Measurements from ENCODE around the gene RYR2.

RYR2 gene

GRCh38 chr1:237672748-237673147, 630.8 kb downstream of the RYR2 start:
- DNase-seq (ENCODE audit: low read depth), result no peak

DNA sequence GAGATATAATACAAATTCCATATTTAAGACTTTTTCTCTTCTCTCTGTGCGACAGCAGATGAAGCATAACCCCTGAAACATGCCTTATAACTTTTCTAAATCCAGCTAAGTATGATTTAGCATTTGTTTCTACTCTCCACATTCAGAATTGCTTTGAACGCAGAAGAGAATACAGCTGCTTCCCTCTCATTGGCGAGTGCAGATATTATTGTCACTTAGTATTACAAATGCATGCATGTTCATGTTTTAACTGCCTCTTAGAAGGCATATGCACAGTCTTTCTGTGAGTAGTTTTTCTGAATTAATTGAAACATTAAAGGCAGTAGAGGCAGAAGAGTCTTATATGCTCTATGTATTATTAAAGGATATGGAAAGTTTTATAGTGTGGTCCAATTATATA, 631.6 kb downstream of the RYR2 start:
- DNase-seq (ENCODE audit: low read depth), result no peak

- DNase-seq (ENCODE audit: low read depth), result no peak
Measured at GRCh38 chr1:237677979-237678378, 636.0 kb downstream of the RYR2 start.

- DNase-seq (ENCODE audit: low read depth), result no peak
Measured at GRCh38 chr1:237679687-237680086, 637.7 kb downstream of the RYR2 start.

GRCh38 chr1:237681210-237681609, 639.2 kb downstream of the RYR2 start:
- no peak for DNase-seq (ENCODE audit: low read depth)

GRCh38 chr1:237684236-237684635, 642.3 kb downstream of the RYR2 start:
- no peak for DNase-seq (ENCODE audit: low read depth)

- no peak for DNase-seq (ENCODE audit: low read depth)
Measured at GRCh38 chr1:237685551-237685950, 643.6 kb downstream of the RYR2 start.

DNA sequence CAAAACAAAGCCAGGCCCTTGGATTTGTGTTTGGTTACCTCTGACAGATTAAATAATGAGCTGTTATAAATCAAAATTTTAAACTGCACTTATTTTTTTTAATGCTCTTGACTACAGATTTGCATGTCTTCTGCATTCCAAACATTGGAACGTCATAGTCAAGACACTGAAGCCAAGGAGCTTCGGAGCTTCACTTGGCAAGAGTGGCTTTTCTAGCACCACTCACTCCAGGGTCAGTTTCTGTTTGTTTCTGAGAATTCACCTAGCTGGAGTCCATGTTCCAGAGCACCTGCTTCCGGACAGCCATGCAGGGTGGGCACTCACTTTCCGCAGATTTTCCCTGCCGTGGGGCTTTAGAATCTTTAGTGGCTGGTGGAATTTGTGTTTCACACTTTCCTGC, 645.8 kb downstream of the RYR2 start:
- DNase-seq (ENCODE audit: low read depth), result no peak

GRCh38 chr1:237690656-237691055, 648.7 kb downstream of the RYR2 start:
- DNase-seq (ENCODE audit: low read depth), result no peak

DNA sequence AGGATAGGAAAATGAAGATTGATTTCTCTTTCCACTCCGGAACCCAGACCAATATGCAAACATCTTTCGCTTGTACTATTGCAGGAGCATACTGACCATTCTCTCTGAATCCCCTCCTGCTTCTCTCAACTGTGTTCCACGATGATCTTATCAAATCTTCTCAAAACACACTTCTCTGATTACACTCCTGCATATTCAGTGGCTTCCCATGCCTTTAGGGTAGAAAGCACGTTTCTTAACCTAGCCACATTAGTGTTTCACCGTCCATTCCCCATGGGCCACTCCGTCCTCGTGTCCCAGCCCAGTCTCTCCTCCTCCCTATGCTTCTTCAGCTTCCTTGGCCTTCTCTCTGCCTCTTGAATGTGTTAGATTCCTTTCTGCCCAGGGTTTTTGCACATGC, 650.3 kb downstream of the RYR2 start:
- no peak for DNase-seq (ENCODE audit: low read depth)

GRCh38 chr1:237695878-237696277, 653.9 kb downstream of the RYR2 start:
- DNase-seq (ENCODE audit: low read depth), result no peak

GRCh38 chr1:237700181-237700580, 658.2 kb downstream of the RYR2 start:
- DNase-seq (ENCODE audit: low read depth), result no peak

DNA sequence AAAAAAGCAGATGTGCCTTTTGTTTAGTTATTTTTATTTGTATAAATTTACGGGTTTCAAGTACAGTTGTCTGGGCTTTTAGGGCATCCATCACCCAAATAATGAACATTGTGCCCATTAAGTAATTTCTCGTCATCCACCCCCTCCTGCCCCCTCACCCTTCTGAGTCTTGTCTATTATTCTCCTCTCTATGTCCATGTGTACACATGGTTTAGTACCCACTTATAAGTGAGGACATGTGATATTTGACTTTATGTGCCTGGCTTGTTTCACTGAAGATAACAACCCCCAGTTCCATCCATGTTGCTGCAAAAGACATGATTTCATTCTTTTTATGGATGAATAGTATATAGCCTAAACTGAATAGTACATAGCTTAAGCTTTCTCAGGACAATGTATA, 659.5 kb downstream of the RYR2 start:
- no peak for DNase-seq (ENCODE audit: low read depth)

DNA sequence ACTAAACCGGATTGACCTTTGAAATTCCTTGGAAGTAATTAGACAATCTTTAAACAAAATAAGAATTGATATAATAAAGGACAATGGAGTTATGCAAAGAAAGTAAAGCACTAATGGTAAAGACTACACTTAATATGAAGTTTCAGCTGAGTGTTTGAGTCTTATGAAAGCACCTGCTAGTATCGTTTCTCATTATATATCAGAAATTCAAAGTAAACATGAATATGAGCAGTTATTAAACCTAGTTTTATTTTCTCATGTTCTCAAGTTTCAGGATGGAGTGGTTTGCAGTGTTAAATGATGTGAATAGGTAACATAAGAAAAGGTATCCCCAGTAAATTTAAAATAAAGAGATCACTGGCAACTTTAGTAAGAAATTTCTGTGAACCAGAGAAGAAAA, 660.2 kb downstream of the RYR2 start:
- DNase-seq (ENCODE audit: low read depth), result no peak

DNA sequence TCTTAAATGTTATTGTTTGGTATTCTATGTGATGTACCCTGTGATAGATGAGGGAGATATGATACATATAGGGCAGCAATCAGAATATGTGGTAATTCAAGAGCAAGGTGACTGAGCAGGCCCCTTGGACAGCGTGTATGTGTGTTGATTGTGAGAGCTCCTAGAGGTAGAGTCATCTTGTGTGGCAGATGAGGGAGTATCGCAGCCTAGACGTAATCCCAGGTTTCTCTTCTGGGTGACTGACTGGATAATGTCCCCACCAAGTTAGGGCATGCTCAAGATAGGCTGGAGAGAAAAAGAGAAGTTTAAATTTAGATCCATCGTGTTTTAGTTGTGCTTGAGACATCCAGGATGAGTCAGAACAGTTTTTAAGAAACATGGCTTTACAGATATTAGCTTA, 663.5 kb downstream of the RYR2 start:
- no peak for DNase-seq (ENCODE audit: low read depth)

DNA sequence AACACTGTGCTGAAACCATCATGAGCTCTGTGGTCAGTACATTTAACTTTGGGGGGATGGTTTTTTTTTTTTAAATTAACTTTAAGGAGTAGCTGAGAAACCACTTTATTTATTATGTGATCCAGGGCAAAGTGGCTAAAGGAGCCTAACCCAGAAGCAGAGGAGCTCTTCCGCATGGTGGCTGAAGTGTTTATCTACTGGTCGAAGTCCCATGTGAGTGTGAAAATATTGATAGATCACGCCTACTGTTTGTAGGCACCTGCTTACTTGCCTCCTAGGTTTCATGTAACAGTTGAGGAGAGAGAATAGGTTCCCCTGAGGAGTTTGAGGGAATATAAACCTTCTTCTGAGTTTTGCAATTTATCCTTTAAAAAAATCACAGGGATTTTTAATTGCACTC, 667.4 kb downstream of the RYR2 start:
- DNase-seq (ENCODE audit: low read depth), result no peak

GRCh38 chr1:237711281-237711680, 669.3 kb downstream of the RYR2 start:
- no peak for DNase-seq (ENCODE audit: low read depth)

DNA sequence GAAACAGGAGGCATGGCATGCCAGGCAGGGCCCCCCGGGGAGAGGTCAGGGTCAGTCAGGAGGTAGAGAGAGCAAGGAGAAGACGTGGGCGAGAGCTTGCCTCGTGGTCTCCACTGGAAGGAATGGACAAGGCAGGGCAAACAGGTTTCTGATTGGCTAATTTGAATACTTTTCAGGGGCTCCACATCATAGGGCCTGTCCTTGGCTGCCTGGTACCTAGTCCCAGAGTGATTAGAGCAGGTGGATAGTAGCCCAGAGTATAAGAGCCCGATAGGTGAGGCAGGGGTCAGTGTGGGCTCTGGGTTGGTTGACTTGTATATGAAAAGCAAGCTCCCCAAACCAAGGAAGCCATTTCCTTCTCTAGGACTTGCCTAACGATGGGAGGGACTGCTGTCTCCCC, 670.1 kb downstream of the RYR2 start:
- no peak for DNase-seq (ENCODE audit: low read depth)

GRCh38 chr1:237712586-237713157, 670.7 kb downstream of the RYR2 start:
- no peak for DNase-seq (ENCODE audit: low read depth)

DNA sequence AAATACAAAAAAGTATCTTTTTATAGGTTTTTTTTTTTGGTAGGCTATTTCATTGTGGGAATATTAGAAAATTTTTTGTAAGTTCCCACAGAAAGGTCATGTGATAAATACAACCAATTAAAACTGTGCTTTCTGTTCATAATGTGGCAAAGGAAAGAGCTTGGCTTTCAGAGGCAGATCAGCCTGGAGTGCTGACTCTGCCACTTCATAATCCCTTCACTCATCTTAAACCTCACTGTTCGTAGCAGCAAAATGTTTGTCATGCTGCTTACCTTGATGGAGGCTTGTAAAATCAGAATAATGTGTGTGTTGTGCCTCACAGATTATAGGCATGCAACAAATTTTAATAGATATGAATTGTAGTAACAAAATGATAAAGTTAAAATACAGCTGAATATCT, 671.9 kb downstream of the RYR2 start:
- DNase-seq (ENCODE audit: low read depth), result no peak

DNA sequence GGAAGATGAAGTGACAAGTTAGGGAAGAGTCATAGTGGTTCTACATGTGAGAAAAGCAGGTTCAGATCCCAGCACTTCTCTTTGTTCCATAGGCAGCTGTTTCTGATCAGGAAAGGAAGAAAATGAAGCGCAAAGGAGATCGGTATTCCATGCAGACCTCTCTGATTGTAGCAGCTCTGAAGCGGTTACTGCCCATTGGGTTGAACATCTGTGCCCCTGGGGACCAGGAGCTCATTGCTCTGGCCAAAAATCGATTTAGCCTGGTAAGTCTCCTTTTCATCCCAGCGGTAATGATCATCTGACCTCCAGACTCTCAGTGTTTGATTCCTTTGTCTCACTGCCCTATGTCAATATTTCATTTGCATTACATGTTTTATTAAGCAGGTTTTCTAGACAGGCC, 675.1 kb downstream of the RYR2 start:
- DNase-seq (ENCODE audit: low read depth), result no peak

GRCh38 chr1:237730826-237731350, 688.9 kb downstream of the RYR2 start:
- no peak for DNase-seq (ENCODE audit: low read depth)

DNA sequence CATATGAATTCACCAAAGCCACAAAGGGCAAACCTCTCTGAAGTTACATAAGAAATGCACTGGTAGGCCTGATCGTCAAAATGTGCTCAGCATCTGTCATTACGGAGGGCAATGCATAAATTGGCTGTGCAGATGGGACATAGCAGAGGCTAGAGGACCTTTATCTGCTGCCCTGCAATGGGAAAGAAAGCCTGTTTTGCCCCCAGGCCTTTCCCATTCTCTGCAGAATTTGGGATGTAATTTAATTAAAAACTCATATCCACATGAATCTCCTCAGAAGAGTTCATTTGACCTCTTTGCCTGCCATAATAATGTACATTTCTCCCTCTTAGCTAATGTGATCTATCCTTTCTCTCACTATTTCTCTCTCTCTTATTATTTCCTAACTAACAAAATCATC, 690.7 kb downstream of the RYR2 start:
- no peak for DNase-seq (ENCODE audit: low read depth)

DNA sequence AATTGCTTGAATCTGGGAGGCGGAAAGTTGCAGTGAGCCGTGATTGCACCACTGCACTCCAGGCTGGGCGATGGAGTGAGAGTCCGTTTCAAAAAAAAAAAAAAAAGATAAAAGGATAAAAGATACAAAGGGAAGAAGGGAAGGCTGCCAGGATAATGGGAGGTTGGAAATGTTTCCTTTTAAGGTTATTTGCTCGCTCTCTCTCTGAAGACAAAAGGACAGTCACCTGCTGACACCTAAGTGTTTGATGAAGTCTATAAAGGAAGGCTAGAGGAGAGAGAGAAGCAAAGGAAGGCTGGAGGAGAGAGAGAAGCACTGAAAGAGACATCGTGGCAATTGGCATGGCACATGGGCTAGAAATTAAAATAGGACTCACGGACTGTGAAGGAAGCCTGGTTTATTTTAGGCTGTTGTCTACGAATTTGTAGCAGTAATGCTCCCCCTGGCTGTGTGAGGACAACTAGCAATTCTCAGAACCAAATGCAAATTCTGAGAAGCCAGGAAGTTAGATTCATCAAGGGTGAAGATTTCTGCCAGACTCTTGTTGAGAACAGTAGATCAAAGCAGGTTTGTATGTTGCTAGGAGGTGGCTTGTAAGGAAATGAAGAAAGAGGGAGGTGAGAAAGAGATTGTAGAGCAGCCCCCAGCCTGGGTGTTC, 694.5 kb downstream of the RYR2 start:
- no peak for DNase-seq (ENCODE audit: low read depth)

Data from stimulated activated CD8-positive, alpha-beta memory T cell treated with anti-CD3 and anti-CD28 coated beads, Interleukin-15, amount 100 ng/mL, for 1 hour (primary cell).